ENCODE results near the gene ZNF180.
"Not testable (repeated sequence)": the region's sequence is repeated elsewhere in the genome, so short reads cannot be mapped to it uniquely, and the experiment has no call there.

The ZNF180 gene

DNA sequence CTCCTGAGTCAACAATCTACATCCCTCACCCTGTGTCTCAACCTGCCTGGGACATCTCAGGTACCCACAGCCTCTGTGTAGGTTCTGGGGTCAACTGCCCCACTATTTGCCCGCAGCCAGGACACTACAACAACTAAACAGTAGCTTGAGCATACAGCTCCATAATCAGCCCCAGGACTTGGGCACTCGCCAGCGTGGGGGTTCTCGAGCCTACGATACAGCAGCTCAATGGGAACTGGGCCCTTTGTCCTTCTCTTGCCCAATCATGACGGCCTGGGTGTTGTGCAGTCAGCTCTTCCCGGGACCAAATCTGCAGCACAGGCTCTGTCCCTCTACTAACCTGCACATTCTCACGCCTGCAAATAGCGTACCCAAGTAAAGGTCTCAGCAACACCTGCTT is 1.3 kb downstream of the ZNF180 start:
- DNase-seq (ENCODE audit: low read depth): no peak

DNA sequence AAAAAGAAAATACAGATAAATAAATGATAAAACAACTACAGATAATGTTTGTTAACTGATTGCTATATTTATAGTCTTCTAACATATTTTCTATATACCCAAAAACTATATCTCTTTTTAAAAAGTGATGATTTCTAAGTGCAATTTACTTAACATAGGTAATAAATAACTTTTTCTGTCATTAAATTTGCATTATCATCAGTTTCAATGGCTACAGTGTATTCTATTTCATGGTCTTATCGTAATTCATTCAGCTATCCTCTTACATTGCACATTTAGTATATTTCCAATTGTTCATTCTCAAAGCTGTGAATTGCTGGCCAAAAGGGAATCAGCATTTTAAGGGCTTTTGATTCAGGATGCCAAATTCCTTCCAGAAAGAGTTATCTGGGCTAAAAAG is 3.6 kb downstream of the ZNF180 start:
- DNase-seq (ENCODE audit: low read depth): no peak

DNA sequence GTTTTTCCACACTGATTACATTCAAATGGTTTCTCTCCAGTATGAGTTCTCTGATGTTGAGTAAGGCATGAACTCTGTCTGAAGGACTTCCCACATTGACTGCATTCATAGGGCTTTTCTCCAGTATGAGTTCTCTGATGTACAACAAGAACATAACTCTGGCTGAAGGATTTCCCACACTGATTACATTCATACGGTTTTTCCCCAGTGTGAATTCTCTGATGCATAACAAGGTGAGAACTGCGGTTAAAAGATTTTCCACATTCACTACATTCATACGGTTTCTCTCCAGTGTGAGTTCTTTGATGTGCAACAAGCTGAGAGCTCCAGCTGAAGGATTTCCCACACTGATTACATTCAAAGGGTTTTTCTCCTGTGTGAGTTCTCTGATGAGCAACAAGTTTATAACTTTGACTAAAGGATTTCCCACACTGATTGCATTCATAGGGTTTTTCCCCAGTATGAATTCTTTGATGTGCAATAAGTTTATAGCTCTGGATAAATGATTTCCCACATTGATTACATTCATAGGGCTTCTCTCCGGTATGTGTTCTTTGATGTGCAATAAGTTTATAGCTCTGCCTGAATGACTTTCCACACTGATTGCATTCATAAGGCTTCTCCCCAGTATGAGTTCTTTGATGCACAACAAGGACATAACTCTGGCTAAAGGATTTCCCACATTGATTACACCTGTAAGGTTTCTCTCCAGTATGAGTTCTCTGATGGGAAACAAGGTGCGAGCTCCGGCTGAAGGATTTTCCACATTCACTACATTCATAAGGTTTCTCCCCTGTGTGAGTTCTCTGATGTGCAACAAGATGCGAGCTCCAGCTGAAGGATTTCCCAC is 23.5 kb downstream of the ZNF180 start:
- no peak for DNase-seq (ENCODE audit: low read depth)

- DNase-seq (ENCODE audit: low read depth): not testable (repeated sequence)
Measured at GRCh38 chr19:44468730-44469129, 31.6 kb downstream of the ZNF180 start.

DNA sequence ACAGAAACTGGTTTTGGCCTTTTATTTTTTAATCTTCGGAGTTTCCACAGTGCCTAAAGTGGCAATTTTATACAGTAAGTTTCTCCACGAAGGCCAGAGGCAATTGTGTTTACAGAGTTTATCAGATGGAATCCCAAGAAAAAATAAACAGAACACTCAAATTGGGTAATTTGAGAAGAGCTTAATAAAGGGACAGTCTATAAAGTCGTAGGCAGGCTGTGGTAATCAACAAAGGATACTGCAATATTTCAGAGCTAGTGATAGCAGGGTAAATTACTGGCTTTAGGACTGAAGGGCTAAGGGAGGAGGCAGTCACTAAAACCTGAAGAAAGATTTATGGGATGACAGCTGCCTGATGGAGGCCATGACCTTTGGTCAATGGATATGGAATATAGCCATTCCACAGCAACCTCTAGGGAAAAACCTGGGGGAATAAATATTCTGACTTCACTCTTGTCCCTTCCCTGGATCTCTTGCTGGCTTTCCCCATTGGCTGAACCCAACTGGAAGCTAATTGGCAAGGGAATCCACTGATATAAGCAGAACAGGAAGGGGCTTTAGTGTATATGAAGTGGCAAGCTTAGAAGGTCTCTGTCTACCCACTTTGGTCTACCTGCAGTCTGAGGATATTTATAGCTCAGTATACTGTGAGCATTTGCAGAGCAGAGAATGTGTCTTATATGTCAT is 37.6 kb downstream of the ZNF180 start:
- DNase-seq (ENCODE audit: low read depth): not testable (repeated sequence)

GRCh38 chr19:44456016-44456415 is 44.3 kb downstream of the ZNF180 start:
- DNase-seq (ENCODE audit: low read depth): not testable (repeated sequence)

GRCh38 chr19:44455100-44455499 is 45.2 kb downstream of the ZNF180 start:
- no peak for DNase-seq (ENCODE audit: low read depth)

GRCh38 chr19:44452367-44452766 is 48.0 kb downstream of the ZNF180 start:
- no peak for DNase-seq (ENCODE audit: low read depth)

GRCh38 chr19:44451687-44452086 is 48.6 kb downstream of the ZNF180 start:
- DNase-seq (ENCODE audit: low read depth): no peak

- peak; percentile 94 for DNase-seq (ENCODE audit: low read depth)
Measured at GRCh38 chr19:44447916-44448674, 52.2 kb downstream of the ZNF180 start, which contains the start of gene ZNF229. Gene ZNF229, minus strand, starts transcription at chr19:44448472. Its CDS starts 5,625 bp downstream, at chr19:44442847.

- DNase-seq (ENCODE audit: low read depth): no peak
Measured at GRCh38 chr19:44438441-44438840, 61.9 kb downstream of the ZNF180 start.

DNA sequence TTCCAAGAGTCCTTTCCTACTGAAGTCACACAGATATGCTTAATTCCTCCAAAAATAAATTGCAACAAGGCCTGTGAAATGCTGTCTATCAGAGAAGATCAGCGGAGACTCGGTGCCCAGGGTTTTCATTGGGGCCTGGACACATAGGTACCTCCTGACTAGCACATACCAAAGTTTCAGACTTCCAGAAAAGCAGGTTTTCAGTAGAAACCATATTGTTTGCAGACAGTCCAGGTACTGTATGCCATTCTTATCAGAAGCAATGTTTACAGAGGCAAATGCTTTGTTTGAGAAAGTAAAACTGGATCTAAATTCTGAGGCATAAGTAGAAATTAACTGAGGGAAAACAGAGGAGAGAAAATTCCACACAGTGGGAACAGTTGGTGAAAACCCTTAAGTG is 64.9 kb downstream of the ZNF180 start:
- no peak for DNase-seq (ENCODE audit: low read depth)

DNA sequence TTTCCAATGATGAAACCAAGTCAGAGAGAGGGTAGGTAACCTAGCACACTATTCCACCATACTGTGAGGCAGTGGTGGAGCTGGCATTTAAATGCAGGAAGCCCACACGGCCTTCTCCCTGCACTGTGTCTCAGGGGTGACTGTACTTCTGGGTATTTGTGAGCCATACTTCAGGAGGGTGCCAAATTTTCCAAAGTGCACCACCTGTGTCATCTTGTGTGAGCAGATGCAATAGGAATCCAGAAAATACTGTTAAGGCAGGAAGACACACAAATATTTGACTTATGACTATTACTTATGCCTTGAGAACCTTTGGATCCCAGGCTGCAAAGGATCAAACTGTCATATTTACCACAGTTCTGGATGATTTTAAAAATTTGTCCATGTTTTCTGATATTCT is 69.4 kb downstream of the ZNF180 start:
- DNase-seq (ENCODE audit: low read depth): no peak

All from CMK (cell line).